ENCODE data around the gene DPH7.

The DPH7 gene

DNA sequence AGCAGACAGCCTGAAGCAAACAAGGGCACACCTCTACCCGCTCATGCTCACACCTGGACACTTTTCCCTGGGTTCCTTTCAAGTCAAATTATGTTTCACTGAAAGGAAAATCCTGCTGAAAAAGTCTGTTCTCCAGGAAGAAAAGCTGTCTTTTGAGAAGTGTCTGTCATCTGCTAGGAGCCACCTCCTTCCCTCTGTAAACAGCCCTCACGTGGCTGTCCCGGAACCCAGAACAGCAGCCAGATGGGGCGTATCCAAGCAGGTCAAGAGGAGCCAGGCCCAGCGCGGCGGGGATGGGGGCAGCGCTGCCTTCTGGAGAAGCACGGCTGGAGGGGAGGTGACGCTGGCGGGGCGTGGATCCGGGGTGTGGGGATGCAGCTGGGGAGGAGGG is 28.5 kb downstream of the DPH7 start, which contains the start of gene PNPLA7:
Gene PNPLA7 (minus strand): TSS at position 172 of the 391 bp plus-strand sequence. CDS start 205 bp downstream, outside the sequence.
- H4K12ac ChIP-seq (ENCODE audit: low read depth, low read length): no peak within 1 kb of the TSS
- peak within 1 kb of the TSS; percentile 8 for H3K27ac ChIP-seq (ENCODE audit: low read depth, low read length)
- peak within 1 kb of the TSS; percentile 32 for H2AFZ ChIP-seq (ENCODE audit: insufficient read depth, low read length, poor library complexity)
- peak within 1 kb of the TSS; percentile 83 for H3K18ac ChIP-seq (ENCODE audit: low read length)
- H3K4ac ChIP-seq (ENCODE audit: low read depth, low read length): no peak within 1 kb of the TSS
- peak within 1 kb of the TSS; percentile 69 for H3K4me3 ChIP-seq (ENCODE audit: low read depth, low read length)
- peaks cover 6 to 9% of the 10 kb centered on the region in 2 experiments for H3K36me3 ChIP-seq (ENCODE audit: control insufficient read depth in 1 of 2, insufficient read depth in 2 of 2, low read length in 2 of 2)
- H2BK120ac ChIP-seq (ENCODE audit: insufficient read depth, low read length, poor library complexity): peak within 1 kb of the TSS; percentile 33
- H2BK12ac ChIP-seq (ENCODE audit: low read length): no peak within 1 kb of the TSS
- H3K23ac ChIP-seq (ENCODE audit: low read length): no peak within 1 kb of the TSS
- DNase-seq: peak; percentile 88 to 91
- H4K91ac ChIP-seq (ENCODE audit: low read depth, low read length): peak within 1 kb of the TSS; percentile 69
- no CpG with 5 or more reads among the region's 13 CpGs for WGBS (ENCODE audit: extremely low coverage, insufficient coverage, insufficient read length)
- peaks cover 0 to 7% of the 10 kb centered on the region in 2 experiments for H3K4me1 ChIP-seq (ENCODE audit: control insufficient read depth in 1 of 2, insufficient read depth in 2 of 2, low read length in 2 of 2)
- peaks cover 7% of the 10 kb centered on the region for H3K79me1 ChIP-seq (ENCODE audit: low read length)
- H3K79me2 ChIP-seq (ENCODE audit: control insufficient read depth, insufficient read depth, low read length, poor library complexity): peaks cover 3% of the 10 kb centered on the region
- peak within 1 kb of the TSS; percentile 89 for H3K4me2 ChIP-seq (ENCODE audit: low read length)
- H3K27me3 ChIP-seq (ENCODE audit: insufficient read depth, low read length): no peaks in the 10 kb centered on the region
- no peak within 1 kb of the TSS for H2AK5ac ChIP-seq (ENCODE audit: low read length)
- peak within 1 kb of the TSS; percentile 68 for H3K14ac ChIP-seq (ENCODE audit: low read length)
- H2BK5ac ChIP-seq (ENCODE audit: low read depth, low read length, poor library complexity): no peak within 1 kb of the TSS
- peak within 1 kb of the TSS; percentile 85 for H4K8ac ChIP-seq (ENCODE audit: low read depth, low read length)
- peaks cover 8% of the 10 kb centered on the region for H3K9me3 ChIP-seq (ENCODE audit: insufficient read depth, low read depth, low read length)
- no peak within 1 kb of the TSS for H3K9ac ChIP-seq (ENCODE audit: low read length)

DNA sequence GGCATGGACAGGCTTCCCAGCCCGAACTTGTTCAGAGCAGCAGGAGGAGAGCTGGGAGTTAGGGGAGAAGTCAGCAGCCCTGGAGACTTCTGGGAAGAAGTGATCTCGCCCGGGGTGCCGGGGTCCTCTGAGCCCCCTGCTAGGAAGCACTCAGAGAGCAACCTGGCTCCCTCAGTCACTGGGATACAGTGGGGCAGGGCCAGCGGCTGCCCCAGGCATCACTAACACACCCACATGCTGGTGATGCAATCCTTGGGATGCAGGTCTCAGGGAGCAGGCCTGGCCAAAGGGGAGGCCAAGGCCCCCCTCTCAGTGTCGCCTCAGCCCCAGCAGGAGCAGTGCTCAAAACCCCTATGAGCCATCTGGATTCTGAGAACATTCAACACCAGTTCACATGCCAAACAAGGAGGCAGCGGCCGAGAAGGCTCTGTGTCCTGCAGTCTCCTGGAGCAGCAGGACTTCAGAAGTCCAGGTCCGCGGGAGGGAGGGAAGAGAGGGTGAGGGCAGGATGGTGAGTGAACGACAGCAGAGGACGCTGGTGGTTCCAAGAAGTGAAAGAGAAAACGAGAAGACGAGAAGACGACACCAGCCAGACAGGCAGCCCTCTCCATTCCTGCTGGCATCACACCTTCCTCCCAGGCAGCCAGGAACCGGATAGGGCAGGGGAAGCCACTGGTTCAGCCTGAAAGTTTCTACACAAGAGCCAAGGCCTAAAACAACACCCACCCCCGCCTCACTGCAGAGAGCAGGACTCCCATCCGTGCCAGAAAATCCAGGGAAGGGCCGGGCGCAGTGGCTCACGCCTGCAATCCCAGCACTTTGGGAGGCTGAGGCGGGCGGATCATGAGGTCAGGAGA is 30.8 kb downstream of the DPH7 start:
- no peak overlapping the region for H3K4me2 ChIP-seq (ENCODE audit: low read length)
- peaks cover 7% of the 10 kb centered on the region for H3K79me1 ChIP-seq (ENCODE audit: low read length)
- no peak overlapping the region for H3K14ac ChIP-seq (ENCODE audit: low read length)
- no peak overlapping the region for H3K27ac ChIP-seq (ENCODE audit: low read depth, low read length)
- no peaks in the 10 kb centered on the region for H3K27me3 ChIP-seq (ENCODE audit: insufficient read depth, low read length)
- no peak overlapping the region for H2AK5ac ChIP-seq (ENCODE audit: low read length)
- no peak overlapping the region for H2BK12ac ChIP-seq (ENCODE audit: low read length)
- H3K36me3 ChIP-seq (ENCODE audit: control insufficient read depth in 1 of 2, insufficient read depth in 2 of 2, low read length in 2 of 2): peaks cover 0 to 2% of the 10 kb centered on the region in 2 experiments
- no CpG with 5 or more reads among the region's 23 CpGs for WGBS (ENCODE audit: extremely low coverage, insufficient coverage, insufficient read length)
- peaks cover 10% of the 10 kb centered on the region for H3K9me3 ChIP-seq (ENCODE audit: insufficient read depth, low read depth, low read length)
- H4K91ac ChIP-seq (ENCODE audit: low read depth, low read length): no peak overlapping the region
- peaks cover 0 to 7% of the 10 kb centered on the region in 2 experiments for H3K4me1 ChIP-seq (ENCODE audit: control insufficient read depth in 1 of 2, insufficient read depth in 2 of 2, low read length in 2 of 2)
- no peak overlapping the region for H4K12ac ChIP-seq (ENCODE audit: low read depth, low read length)
- no peak overlapping the region for H3K4me3 ChIP-seq (ENCODE audit: low read depth, low read length)
- no peak overlapping the region for H2BK5ac ChIP-seq (ENCODE audit: low read depth, low read length, poor library complexity)
- no peak overlapping the region for H3K4ac ChIP-seq (ENCODE audit: low read depth, low read length)
- H4K8ac ChIP-seq (ENCODE audit: low read depth, low read length): no peak overlapping the region
- H3K18ac ChIP-seq (ENCODE audit: low read length): no peak overlapping the region
- no peak overlapping the region for H2AFZ ChIP-seq (ENCODE audit: insufficient read depth, low read length, poor library complexity)
- DNase-seq: peak in 1 of 2 donors; percentile 7
- H3K23ac ChIP-seq (ENCODE audit: low read length): no peak overlapping the region
- H3K79me2 ChIP-seq (ENCODE audit: control insufficient read depth, insufficient read depth, low read length, poor library complexity): peaks cover 3% of the 10 kb centered on the region
- no peak overlapping the region for H2BK120ac ChIP-seq (ENCODE audit: insufficient read depth, low read length, poor library complexity)
- no peak overlapping the region for H3K9ac ChIP-seq (ENCODE audit: low read length)

DNA sequence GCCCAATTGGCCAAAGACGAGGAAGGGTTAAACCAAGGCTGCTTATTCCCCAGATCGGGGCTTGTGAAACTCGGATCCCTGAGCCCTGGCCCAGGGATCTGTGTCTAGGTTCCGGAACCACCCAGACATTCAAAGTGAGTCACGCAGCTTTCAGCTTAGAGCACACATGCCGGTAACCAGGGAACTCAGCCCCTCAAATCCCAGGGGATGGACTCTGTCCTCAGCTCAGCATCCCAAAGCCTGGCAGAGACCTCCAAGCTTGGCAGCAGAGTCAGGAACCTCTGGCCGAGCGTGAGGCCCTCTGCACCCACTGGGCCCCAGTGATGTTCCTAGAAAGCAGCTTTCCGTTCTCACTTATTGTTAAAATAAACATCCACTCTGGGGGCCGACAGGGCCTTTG is 33.6 kb downstream of the DPH7 start:
- no peak overlapping the region for H4K91ac ChIP-seq (ENCODE audit: low read depth, low read length)
- H3K9ac ChIP-seq (ENCODE audit: low read length): no peak overlapping the region
- peaks cover 3 to 4% of the 10 kb centered on the region in 2 experiments for H3K4me1 ChIP-seq (ENCODE audit: control insufficient read depth in 1 of 2, insufficient read depth in 2 of 2, low read length in 2 of 2)
- H3K4me2 ChIP-seq (ENCODE audit: low read length): no peak overlapping the region
- no peak overlapping the region for H2AK5ac ChIP-seq (ENCODE audit: low read length)
- no peaks in the 10 kb centered on the region for H3K27me3 ChIP-seq (ENCODE audit: insufficient read depth, low read length)
- no peak overlapping the region for H3K4ac ChIP-seq (ENCODE audit: low read depth, low read length)
- H3K27ac ChIP-seq (ENCODE audit: low read depth, low read length): no peak overlapping the region
- H4K12ac ChIP-seq (ENCODE audit: low read depth, low read length): no peak overlapping the region
- H3K79me2 ChIP-seq (ENCODE audit: control insufficient read depth, insufficient read depth, low read length, poor library complexity): no peaks in the 10 kb centered on the region
- no peak overlapping the region for H2BK5ac ChIP-seq (ENCODE audit: low read depth, low read length, poor library complexity)
- no peak for DNase-seq
- no peaks in the 10 kb centered on the region for H3K36me3 ChIP-seq (ENCODE audit: control insufficient read depth in 1 of 2, insufficient read depth in 2 of 2, low read length in 2 of 2)
- no CpG with 5 or more reads among the region's 10 CpGs for WGBS (ENCODE audit: extremely low coverage, insufficient coverage, insufficient read length)
- H3K18ac ChIP-seq (ENCODE audit: low read length): no peak overlapping the region
- no peak overlapping the region for H3K14ac ChIP-seq (ENCODE audit: low read length)
- H4K8ac ChIP-seq (ENCODE audit: low read depth, low read length): no peak overlapping the region
- H2BK12ac ChIP-seq (ENCODE audit: low read length): no peak overlapping the region
- no peak overlapping the region for H2BK120ac ChIP-seq (ENCODE audit: insufficient read depth, low read length, poor library complexity)
- no peak overlapping the region for H3K4me3 ChIP-seq (ENCODE audit: low read depth, low read length)
- H3K23ac ChIP-seq (ENCODE audit: low read length): no peak overlapping the region
- H3K79me1 ChIP-seq (ENCODE audit: low read length): no peaks in the 10 kb centered on the region
- H3K9me3 ChIP-seq (ENCODE audit: insufficient read depth, low read depth, low read length): peaks cover 10% of the 10 kb centered on the region
- no peak overlapping the region for H2AFZ ChIP-seq (ENCODE audit: insufficient read depth, low read length, poor library complexity)

DNA sequence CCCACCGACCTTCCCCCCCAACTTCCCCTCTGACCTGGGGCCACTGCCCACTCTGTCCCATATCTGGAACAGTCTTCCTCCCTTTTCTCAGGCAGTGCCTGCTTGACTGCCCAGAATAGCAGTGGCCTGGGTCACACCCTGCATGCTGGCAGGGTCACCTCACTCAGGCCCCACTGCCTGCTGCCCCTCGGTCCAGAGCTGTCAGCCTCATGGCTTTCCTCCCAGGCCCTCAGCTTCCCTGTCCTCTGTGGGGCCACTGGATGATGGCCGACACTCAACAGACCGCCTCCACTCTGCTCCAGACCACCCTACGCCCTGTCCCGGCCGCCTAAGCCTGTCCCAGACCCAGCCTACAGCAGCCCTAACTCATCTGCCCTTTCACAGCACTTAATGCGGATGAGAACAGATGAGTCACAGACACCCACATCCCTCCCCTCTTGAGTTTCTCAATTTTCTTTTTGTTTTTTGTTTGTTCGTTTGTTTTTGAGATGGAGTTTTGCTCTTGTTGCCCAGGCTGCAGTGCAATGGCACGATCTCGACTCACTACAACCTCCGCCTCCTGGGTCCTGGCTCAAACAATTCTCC is 34.5 kb downstream of the DPH7 start:
- no peak overlapping the region for H3K23ac ChIP-seq (ENCODE audit: low read length)
- H3K4ac ChIP-seq (ENCODE audit: low read depth, low read length): no peak overlapping the region
- no peak overlapping the region for H3K4me2 ChIP-seq (ENCODE audit: low read length)
- no CpG with 5 or more reads among the region's 12 CpGs for WGBS (ENCODE audit: extremely low coverage, insufficient coverage, insufficient read length)
- peaks cover 3 to 4% of the 10 kb centered on the region in 2 experiments for H3K4me1 ChIP-seq (ENCODE audit: control insufficient read depth in 1 of 2, insufficient read depth in 2 of 2, low read length in 2 of 2)
- H4K12ac ChIP-seq (ENCODE audit: low read depth, low read length): no peak overlapping the region
- no peak overlapping the region for H3K18ac ChIP-seq (ENCODE audit: low read length)
- H2BK5ac ChIP-seq (ENCODE audit: low read depth, low read length, poor library complexity): no peak overlapping the region
- H3K36me3 ChIP-seq (ENCODE audit: control insufficient read depth in 1 of 2, insufficient read depth in 2 of 2, low read length in 2 of 2): no peaks in the 10 kb centered on the region
- no peak overlapping the region for H2BK120ac ChIP-seq (ENCODE audit: insufficient read depth, low read length, poor library complexity)
- no peak overlapping the region for H4K91ac ChIP-seq (ENCODE audit: low read depth, low read length)
- H3K27ac ChIP-seq (ENCODE audit: low read depth, low read length): no peak overlapping the region
- no peak overlapping the region for H2AK5ac ChIP-seq (ENCODE audit: low read length)
- H3K14ac ChIP-seq (ENCODE audit: low read length): no peak overlapping the region
- H3K27me3 ChIP-seq (ENCODE audit: insufficient read depth, low read length): no peaks in the 10 kb centered on the region
- H3K4me3 ChIP-seq (ENCODE audit: low read depth, low read length): no peak overlapping the region
- H3K9ac ChIP-seq (ENCODE audit: low read length): no peak overlapping the region
- no peak overlapping the region for H2AFZ ChIP-seq (ENCODE audit: insufficient read depth, low read length, poor library complexity)
- no peak for DNase-seq
- H4K8ac ChIP-seq (ENCODE audit: low read depth, low read length): no peak overlapping the region
- H3K79me2 ChIP-seq (ENCODE audit: control insufficient read depth, insufficient read depth, low read length, poor library complexity): no peaks in the 10 kb centered on the region
- H2BK12ac ChIP-seq (ENCODE audit: low read length): no peak overlapping the region
- no peaks in the 10 kb centered on the region for H3K79me1 ChIP-seq (ENCODE audit: low read length)
- peaks cover 10% of the 10 kb centered on the region for H3K9me3 ChIP-seq (ENCODE audit: insufficient read depth, low read depth, low read length)
